Body of pancreas (tissue), 4 donors: ENCODE results near the gene MYO1C. TPM values are rescaled to one million over a fixed set of nuclear protein-coding genes. Genes with fewer than 3 reads are reported as not detected.
A peak's percentile ranks its signal among the peaks of the same experiment; 100 is the strongest.

Experiments used
- ATAC-seq: fragments of 150-250 bp; one replicate; pipeline ENCODE4 v1.9.1; 2016
- DNase-seq, 4 donors: peaks; one replicate each; pipeline ENCODE4 v3.0.0-alpha.2; 2019
- H3K27ac ChIP-seq, 4 donors: fragments of 200-600 bp; sonication (generic); 1 replicate in 3 of 4; 2 replicates in 1 of 4; pipeline versions ENCODE4 v1.5.1 to v1.6.1; 2016 to 2019; ENCODE audit warnings: mild to moderate bottlenecking in 1 of 4, mixed read lengths in 1 of 4, moderate library complexity in 1 of 4
- H3K27me3 ChIP-seq, 2 donors: fragments of 200-600 bp; sonication (generic); one replicate each; pipeline ENCODE4 v1.6.0; 2016; ENCODE audit warnings: mild to moderate bottlenecking in 1 of 2
- H3K36me3 ChIP-seq, 2 donors: fragments of 200-600 bp; sonication (generic); replicated peaks in 1 of 2; 2 replicates each; pipeline ENCODE4 v1.5.1; 2016; ENCODE audit warnings: low read depth in 2 of 2; ENCODE audit not compliant: insufficient read depth in 1 of 2
- H3K4me1 ChIP-seq: fragments of 200-600 bp; sonication (generic); one replicate; pipeline ENCODE4 v1.6.0; 2016
- H3K4me3 ChIP-seq, 2 donors: fragments of 200-600 bp; sonication (generic); 1 replicate in 1 of 2; 2 replicates in 1 of 2; pipeline ENCODE4 v1.5.1; 2016 to 2019
- H3K9me3 ChIP-seq, 3 donors: fragments of 200-600 bp; sonication (generic); 1 replicate in 2 of 3; 2 replicates in 1 of 3; pipeline ENCODE4 v1.5.1; 2016
- POLR2A ChIP-seq, 3 donors: fragments of 450-650 bp; IDR thresholded peaks; one replicate each; pipeline ENCODE4 v1.6.1; 2016; ENCODE audit warnings: antibody characterized with exemption in 3 of 3, mild to moderate bottlenecking in 2 of 3
- WGBS, 2 donors: methylation state at CpG; one replicate each; pipeline ENCODE4 v1.1.5; 2017; 5-methylcytosine and 5-hydroxymethylcytosine counted together
- intact Hi-C: fragments of 100-400 bp; cut with DNase I; formaldehyde crosslinking; loops from one replicate; pipeline ENCODE4 v1.15.1; 2023
- total RNA-seq, 2 donors: library from RNA; depleted of rRNA; stranded (reverse); fragments of >200 nt; gene quantifications; one replicate each; pipeline ENCODE4 v1.1.0, GENCODE V29; 2016
- TF ChIP-seq, protein P1 (sequence below), 7 experiments: fragments of 450-650 bp in 4 of 7; fragments of 200-600 bp in 3 of 7; sonication (generic) in 3 of 7; IDR thresholded peaks; one replicate each; pipeline ENCODE4 v1.5.1; 2016 to 2019; ENCODE audit warnings: antibody characterized with exemption in 7 of 7

The MYO1C gene
- total RNA-seq, 2 donors from 2014 or later: 77.3 to 94.6 TPM

DNA sequence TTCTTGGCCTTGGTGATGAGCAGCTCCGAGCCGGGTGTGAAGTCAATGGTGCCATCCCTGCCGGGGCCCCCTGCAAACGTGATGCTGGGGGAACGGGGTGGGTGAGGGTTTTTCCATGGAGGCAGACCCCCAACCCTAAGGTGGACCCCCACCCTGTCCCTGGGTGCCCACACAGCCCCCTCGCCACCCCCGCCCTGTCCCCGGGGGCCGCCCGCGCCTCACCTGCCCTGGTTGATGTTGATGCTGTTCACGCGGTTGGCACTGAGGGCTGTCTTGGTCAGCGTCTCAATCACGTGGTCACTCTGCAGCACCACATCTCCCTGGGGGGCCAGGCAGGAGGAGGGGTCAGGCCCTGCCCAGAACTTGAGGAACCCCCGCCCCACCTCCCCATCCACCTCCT, 25.2 kb downstream of the MYO1C start:
- peaks cover 0 to 23% of the 10 kb centered on the region in 2 donors for H3K36me3 ChIP-seq

DNA sequence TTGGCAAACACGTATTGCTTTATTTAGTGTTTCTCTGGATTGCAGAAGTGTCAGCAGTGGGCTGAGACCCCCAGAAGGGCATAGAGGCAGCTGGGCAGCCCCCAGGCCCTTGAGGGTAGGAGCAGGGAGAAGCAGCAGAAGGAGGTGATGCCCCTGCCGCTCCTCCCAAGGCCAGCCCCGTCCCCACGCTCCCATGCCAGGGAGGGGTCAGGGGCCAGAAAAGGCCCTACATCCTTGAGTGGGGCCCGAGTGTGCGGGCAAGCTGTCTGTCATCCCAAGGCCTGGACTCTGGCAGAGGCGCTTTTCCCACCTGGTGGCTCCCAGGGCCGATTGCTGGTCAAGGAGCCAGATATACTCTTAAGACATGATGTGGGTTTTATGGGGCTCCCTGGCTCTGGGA, 28.3 kb downstream of the MYO1C start:
- no peak for TF ChIP-seq POLR2A (IDR thresholded peaks at IDR 0.05)
- TF ChIP-seq, protein P1, sequence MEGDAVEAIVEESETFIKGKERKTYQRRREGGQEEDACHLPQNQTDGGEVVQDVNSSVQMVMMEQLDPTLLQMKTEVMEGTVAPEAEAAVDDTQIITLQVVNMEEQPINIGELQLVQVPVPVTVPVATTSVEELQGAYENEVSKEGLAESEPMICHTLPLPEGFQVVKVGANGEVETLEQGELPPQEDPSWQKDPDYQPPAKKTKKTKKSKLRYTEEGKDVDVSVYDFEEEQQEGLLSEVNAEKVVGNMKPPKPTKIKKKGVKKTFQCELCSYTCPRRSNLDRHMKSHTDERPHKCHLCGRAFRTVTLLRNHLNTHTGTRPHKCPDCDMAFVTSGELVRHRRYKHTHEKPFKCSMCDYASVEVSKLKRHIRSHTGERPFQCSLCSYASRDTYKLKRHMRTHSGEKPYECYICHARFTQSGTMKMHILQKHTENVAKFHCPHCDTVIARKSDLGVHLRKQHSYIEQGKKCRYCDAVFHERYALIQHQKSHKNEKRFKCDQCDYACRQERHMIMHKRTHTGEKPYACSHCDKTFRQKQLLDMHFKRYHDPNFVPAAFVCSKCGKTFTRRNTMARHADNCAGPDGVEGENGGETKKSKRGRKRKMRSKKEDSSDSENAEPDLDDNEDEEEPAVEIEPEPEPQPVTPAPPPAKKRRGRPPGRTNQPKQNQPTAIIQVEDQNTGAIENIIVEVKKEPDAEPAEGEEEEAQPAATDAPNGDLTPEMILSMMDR (IDR thresholded peaks at IDR 0.05): no peak
- ATAC-seq: no peak
- DNase-seq: no peak
- intact Hi-C loops: no loop called here
- Histone ChIP-seq H3K9me3 (no peaks in the 10 kb centered on the region), H3K27ac (no peak overlapping the region), H3K4me1 (peaks cover 33% of the 10 kb centered on the region), H3K36me3 (peaks cover 0 to 10% of the 10 kb centered on the region in 2 donors), H3K27me3 (no peaks in the 10 kb centered on the region), H3K4me3 (no peak overlapping the region)
- WGBS, 2 donors: 64% methylated on average over 8 of the region's 8 CpGs; no CpG with 5 or more reads in 1 of the 2 donors

More for the DNA sequence above, 25.2 kb downstream of the MYO1C start:
- WGBS, 2 donors: 92% methylated on average over 14 of the region's 16 CpGs; no CpG with 5 or more reads in 1 of the 2 donors
- no peaks in the 10 kb centered on the region for H3K27me3 ChIP-seq
- intact Hi-C loops: no loop called here
- peaks cover 8% of the 10 kb centered on the region for H3K4me1 ChIP-seq
- H3K9me3 ChIP-seq: no peaks in the 10 kb centered on the region
- H3K27ac ChIP-seq: no peak overlapping the region
- H3K4me3 ChIP-seq: no peak overlapping the region
- DNase-seq: no peak
- TF ChIP-seq POLR2A (IDR thresholded peaks at IDR 0.05): no peak
- TF ChIP-seq, protein P1 (IDR thresholded peaks at IDR 0.05): no peak
- ATAC-seq: no peak

DNA sequence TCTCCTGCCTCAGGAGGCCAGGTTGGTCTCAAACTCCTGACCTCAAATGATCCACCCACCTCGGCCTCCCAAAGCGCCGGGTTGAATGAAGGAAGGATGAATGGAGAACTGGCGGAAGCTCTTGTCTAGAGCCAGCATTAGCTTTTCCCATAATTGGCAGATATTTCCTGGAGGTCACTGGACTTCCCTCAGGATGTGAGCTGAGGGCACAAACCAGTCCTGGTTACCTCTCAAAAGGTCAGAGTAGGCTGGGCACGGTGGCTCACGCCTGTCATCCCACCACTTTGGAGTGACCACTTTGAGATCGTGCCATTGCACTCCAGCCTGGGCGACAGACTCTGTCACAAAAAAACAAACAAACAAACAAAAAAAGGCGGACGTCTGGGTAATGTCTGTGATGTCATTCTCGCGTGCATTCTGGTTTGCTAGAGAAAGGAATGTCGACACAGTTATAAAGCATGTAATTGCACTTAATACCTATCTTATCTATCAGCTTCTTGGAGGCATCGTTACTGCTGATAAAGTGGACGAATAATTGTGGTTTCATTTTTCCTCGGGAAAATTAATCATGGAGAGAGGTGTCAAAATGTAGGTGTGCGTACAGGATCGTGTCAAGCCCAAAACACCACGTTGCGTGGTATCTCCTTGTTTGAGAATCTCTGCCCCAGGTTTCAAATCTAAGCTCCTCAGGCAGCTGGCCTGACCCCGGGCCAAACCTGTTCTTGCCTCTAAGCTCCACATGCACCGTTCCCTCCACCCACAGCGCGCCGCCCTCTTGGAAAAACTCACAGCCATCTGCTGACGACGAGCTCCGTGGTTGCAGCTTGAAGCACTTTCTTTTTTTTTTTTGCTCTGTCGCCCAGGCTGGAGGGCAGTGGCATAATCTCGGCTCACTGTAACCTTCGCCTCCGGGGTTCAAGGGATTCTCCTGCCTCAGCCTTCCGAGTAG, 30.0 kb downstream of the MYO1C start:
- peaks cover 0 to 5% of the 10 kb centered on the region in 2 donors for H3K36me3 ChIP-seq
- H3K27me3 ChIP-seq: no peaks in the 10 kb centered on the region
- H3K27ac ChIP-seq: peak overlapping the region in 1 of 4 donors; percentile 45
- no peaks in the 10 kb centered on the region for H3K9me3 ChIP-seq
- H3K4me1 ChIP-seq: peaks cover 35% of the 10 kb centered on the region
- no peak for TF ChIP-seq POLR2A (IDR thresholded peaks at IDR 0.05)
- TF ChIP-seq, protein P1 (IDR thresholded peaks at IDR 0.05): no peak
- no peak for ATAC-seq
- H3K4me3 ChIP-seq: no peak overlapping the region
- intact Hi-C loops: no loop called here
- DNase-seq: peak in 3 of 4 donors; percentile 35 to 55 (median 47)
- WGBS, 2 donors: 63 to 79% methylated on average over 33 of the region's 33 CpGs

DNA sequence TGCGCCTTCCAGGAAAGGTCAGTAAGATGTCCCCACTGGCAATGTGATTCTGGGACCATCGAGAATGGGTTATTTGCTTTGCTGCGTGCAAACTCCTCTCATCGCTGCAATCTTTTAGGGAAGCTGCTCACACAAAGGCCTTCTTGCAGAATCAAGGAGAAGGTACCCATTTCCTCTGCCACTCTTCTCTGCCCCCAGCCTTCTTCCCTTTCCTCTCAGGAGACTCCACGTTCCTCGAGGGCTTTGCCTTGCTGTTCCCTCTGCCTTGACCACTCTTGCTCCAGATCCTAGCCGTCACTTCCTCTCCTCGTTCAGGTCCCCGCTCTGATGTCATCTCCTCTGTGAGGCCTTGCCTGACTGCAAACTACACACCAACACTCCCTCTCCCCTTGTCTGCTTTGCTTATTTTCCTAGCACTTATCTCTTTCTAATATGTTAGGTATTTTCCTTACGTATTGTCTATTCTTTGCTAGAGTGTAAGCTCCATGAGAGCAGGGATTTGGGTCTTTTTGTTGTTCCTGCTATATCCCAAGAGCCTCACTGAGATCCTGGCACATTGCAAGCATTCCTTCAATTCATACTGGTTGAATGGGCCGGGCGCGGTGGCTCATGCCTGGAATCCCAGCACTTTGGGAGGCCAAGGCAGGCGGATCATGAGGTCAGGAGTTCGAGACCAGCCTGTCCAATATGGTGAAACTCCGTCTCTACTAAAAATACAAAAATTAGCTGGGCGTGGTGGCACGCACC, 31.1 kb downstream of the MYO1C start:
- no peak overlapping the region for H3K4me3 ChIP-seq
- peaks cover 45% of the 10 kb centered on the region for H3K4me1 ChIP-seq
- TF ChIP-seq, protein P1 (IDR thresholded peaks at IDR 0.05): no peak
- no peak for TF ChIP-seq POLR2A (IDR thresholded peaks at IDR 0.05)
- WGBS, 2 donors: 78 to 84% methylated on average over 17 to 18 of the region's 18 CpGs
- H3K36me3 ChIP-seq: peaks cover 0 to 1% of the 10 kb centered on the region in 2 donors
- no peak for ATAC-seq
- intact Hi-C loops: no loop called here
- peak in 1 of 4 donors; percentile 50 for DNase-seq
- H3K27me3 ChIP-seq: no peaks in the 10 kb centered on the region
- no peaks in the 10 kb centered on the region for H3K9me3 ChIP-seq
- peak overlapping the region in 3 of 4 donors; percentile 64 to 86 (median 75) for H3K27ac ChIP-seq
